Neural cell (in vitro differentiated cells): Measurements from ENCODE around the gene NCF4.

Experiments
- EP300 ChIP-seq: fragments of 450-650 bp; conservative IDR thresholded peaks from 2 replicates; pipeline ENCODE4 v1.6.1; 2014; ENCODE audit warnings: antibody characterized with exemption, mild to moderate bottlenecking, moderate library complexity; ENCODE audit not compliant: poor library complexity, severe bottlenecking
- EZH2 ChIP-seq: fragments of 200-600, 300-800 bp; shearing (Covaris generic), sonication (generic); IDR thresholded peaks from 2 replicates; pipeline ENCODE4 v1.6.1; 2014; ENCODE audit warnings: antibody characterized with exemption, low read length, borderline replicate concordance, mild to moderate bottlenecking; ENCODE audit not compliant: insufficient read depth, poor library complexity, severe bottlenecking
- MXI1 ChIP-seq: fragments of 450-650 bp; conservative IDR thresholded peaks from 2 replicates; pipeline ENCODE4 v1.6.1; 2014; ENCODE audit warnings: antibody characterized with exemption, mild to moderate bottlenecking; ENCODE audit not compliant: poor library complexity, severe bottlenecking
- RAD21 ChIP-seq: fragments of 450-650 bp; conservative IDR thresholded peaks from 2 replicates; pipeline ENCODE4 v1.6.1; 2014; ENCODE audit warnings: antibody characterized with exemption, mild to moderate bottlenecking, moderate library complexity
- TAF1 ChIP-seq: IDR thresholded peaks from 2 replicates; pipeline ENCODE4 v1.6.1; 2012; ENCODE audit warnings: low read depth
- TF ChIP-seq, protein P1 (sequence below): fragments of 450-650 bp; IDR thresholded peaks from 2 replicates; pipeline ENCODE4 v1.5.1; 2014; ENCODE audit warnings: antibody characterized with exemption, mild to moderate bottlenecking, moderate library complexity; ENCODE audit not compliant: poor library complexity, severe bottlenecking
- TF ChIP-seq, protein P2 (sequence below): IDR thresholded peaks from 2 replicates; pipeline ENCODE4 v1.6.1; 2012; ENCODE audit warnings: borderline replicate concordance

GRCh38 chr22:36893262-36893661 is 32.5 kb downstream of the NCF4 start:
- TF ChIP-seq, protein P1, sequence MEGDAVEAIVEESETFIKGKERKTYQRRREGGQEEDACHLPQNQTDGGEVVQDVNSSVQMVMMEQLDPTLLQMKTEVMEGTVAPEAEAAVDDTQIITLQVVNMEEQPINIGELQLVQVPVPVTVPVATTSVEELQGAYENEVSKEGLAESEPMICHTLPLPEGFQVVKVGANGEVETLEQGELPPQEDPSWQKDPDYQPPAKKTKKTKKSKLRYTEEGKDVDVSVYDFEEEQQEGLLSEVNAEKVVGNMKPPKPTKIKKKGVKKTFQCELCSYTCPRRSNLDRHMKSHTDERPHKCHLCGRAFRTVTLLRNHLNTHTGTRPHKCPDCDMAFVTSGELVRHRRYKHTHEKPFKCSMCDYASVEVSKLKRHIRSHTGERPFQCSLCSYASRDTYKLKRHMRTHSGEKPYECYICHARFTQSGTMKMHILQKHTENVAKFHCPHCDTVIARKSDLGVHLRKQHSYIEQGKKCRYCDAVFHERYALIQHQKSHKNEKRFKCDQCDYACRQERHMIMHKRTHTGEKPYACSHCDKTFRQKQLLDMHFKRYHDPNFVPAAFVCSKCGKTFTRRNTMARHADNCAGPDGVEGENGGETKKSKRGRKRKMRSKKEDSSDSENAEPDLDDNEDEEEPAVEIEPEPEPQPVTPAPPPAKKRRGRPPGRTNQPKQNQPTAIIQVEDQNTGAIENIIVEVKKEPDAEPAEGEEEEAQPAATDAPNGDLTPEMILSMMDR = no peak
- no peak for TF ChIP-seq EP300
- no peak for TF ChIP-seq MXI1
- no peak for TF ChIP-seq RAD21
- TF ChIP-seq, protein P2, sequence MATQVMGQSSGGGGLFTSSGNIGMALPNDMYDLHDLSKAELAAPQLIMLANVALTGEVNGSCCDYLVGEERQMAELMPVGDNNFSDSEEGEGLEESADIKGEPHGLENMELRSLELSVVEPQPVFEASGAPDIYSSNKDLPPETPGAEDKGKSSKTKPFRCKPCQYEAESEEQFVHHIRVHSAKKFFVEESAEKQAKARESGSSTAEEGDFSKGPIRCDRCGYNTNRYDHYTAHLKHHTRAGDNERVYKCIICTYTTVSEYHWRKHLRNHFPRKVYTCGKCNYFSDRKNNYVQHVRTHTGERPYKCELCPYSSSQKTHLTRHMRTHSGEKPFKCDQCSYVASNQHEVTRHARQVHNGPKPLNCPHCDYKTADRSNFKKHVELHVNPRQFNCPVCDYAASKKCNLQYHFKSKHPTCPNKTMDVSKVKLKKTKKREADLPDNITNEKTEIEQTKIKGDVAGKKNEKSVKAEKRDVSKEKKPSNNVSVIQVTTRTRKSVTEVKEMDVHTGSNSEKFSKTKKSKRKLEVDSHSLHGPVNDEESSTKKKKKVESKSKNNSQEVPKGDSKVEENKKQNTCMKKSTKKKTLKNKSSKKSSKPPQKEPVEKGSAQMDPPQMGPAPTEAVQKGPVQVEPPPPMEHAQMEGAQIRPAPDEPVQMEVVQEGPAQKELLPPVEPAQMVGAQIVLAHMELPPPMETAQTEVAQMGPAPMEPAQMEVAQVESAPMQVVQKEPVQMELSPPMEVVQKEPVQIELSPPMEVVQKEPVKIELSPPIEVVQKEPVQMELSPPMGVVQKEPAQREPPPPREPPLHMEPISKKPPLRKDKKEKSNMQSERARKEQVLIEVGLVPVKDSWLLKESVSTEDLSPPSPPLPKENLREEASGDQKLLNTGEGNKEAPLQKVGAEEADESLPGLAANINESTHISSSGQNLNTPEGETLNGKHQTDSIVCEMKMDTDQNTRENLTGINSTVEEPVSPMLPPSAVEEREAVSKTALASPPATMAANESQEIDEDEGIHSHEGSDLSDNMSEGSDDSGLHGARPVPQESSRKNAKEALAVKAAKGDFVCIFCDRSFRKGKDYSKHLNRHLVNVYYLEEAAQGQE = no peak
- no peak for TF ChIP-seq EZH2
- no peak for TF ChIP-seq TAF1
